Measurements from ENCODE around the gene HEMGN.

DNA sequence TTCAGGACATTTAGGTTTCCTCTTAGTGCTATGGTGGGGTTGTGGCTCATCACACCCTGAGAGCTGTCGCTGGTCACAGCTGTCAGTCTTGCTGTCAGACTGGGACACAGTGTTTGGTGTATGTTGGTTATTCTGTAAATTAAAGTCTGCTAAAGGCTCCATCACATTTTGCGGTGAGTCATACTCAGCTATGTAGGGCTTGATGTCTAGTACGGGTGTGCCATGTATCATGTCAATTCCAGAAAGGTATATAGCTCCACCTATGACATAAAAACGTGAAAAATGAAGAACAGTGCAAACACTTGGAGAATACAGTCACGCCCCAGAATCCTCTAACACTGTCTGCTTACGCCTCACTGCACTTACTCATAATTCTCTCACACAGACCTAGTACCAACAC, 27.6 kb downstream of the HEMGN start:
- TF ChIP-seq, protein P1, sequence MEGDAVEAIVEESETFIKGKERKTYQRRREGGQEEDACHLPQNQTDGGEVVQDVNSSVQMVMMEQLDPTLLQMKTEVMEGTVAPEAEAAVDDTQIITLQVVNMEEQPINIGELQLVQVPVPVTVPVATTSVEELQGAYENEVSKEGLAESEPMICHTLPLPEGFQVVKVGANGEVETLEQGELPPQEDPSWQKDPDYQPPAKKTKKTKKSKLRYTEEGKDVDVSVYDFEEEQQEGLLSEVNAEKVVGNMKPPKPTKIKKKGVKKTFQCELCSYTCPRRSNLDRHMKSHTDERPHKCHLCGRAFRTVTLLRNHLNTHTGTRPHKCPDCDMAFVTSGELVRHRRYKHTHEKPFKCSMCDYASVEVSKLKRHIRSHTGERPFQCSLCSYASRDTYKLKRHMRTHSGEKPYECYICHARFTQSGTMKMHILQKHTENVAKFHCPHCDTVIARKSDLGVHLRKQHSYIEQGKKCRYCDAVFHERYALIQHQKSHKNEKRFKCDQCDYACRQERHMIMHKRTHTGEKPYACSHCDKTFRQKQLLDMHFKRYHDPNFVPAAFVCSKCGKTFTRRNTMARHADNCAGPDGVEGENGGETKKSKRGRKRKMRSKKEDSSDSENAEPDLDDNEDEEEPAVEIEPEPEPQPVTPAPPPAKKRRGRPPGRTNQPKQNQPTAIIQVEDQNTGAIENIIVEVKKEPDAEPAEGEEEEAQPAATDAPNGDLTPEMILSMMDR (IDR thresholded peaks at IDR 0.05; ENCODE audit: poor library complexity, severe bottlenecking): no peak
- TF ChIP-seq EZH2 (IDR thresholded peaks at IDR 0.05; ENCODE audit: borderline replicate concordance, insufficient read depth, low read length, poor library complexity, severe bottlenecking) (no peak), TAF1 (IDR thresholded peaks at IDR 0.05; ENCODE audit: low read depth) (no peak)
- TF ChIP-seq, protein P2, sequence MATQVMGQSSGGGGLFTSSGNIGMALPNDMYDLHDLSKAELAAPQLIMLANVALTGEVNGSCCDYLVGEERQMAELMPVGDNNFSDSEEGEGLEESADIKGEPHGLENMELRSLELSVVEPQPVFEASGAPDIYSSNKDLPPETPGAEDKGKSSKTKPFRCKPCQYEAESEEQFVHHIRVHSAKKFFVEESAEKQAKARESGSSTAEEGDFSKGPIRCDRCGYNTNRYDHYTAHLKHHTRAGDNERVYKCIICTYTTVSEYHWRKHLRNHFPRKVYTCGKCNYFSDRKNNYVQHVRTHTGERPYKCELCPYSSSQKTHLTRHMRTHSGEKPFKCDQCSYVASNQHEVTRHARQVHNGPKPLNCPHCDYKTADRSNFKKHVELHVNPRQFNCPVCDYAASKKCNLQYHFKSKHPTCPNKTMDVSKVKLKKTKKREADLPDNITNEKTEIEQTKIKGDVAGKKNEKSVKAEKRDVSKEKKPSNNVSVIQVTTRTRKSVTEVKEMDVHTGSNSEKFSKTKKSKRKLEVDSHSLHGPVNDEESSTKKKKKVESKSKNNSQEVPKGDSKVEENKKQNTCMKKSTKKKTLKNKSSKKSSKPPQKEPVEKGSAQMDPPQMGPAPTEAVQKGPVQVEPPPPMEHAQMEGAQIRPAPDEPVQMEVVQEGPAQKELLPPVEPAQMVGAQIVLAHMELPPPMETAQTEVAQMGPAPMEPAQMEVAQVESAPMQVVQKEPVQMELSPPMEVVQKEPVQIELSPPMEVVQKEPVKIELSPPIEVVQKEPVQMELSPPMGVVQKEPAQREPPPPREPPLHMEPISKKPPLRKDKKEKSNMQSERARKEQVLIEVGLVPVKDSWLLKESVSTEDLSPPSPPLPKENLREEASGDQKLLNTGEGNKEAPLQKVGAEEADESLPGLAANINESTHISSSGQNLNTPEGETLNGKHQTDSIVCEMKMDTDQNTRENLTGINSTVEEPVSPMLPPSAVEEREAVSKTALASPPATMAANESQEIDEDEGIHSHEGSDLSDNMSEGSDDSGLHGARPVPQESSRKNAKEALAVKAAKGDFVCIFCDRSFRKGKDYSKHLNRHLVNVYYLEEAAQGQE (IDR thresholded peaks at IDR 0.05; ENCODE audit: borderline replicate concordance): no peak
